ENCODE data around the gene APOBEC3G.
"Not testable (repeated sequence)": the region's sequence is repeated elsewhere in the genome, so short reads cannot be mapped to it uniquely, and the experiment has no call there.

Gene APOBEC3G

GRCh38 chr22:39077026-39077840 is at the start of gene APOBEC3G:
Gene APOBEC3G, plus strand, starts transcription at chr22:39077275. Its CDS starts 87 bp downstream, at chr22:39077362.
- DNase-seq (ENCODE audit: low read depth in 2 of 2) = peak in 1 of 2 donors; percentile 33

GRCh38 chr22:39027717-39028116 is 49.4 kb upstream of the APOBEC3G start:
- DNase-seq (ENCODE audit: low read depth in 2 of 2) = no peak

- no peak for DNase-seq (ENCODE audit: low read depth in 2 of 2)
These were observed 48.8 kb upstream of the APOBEC3G start for GRCh38 chr22:39028281-39028680.

GRCh38 chr22:39029227-39029626 is 47.8 kb upstream of the APOBEC3G start:
- no peak for DNase-seq (ENCODE audit: low read depth in 2 of 2)

GRCh38 chr22:39030705-39031104 is 46.4 kb upstream of the APOBEC3G start:
- no peak for DNase-seq (ENCODE audit: low read depth in 2 of 2)

- not testable (repeated sequence) for DNase-seq (ENCODE audit: low read depth in 2 of 2)
These were observed 45.4 kb upstream of the APOBEC3G start for GRCh38 chr22:39031434-39032295.

GRCh38 chr22:39037071-39037470 is 40.0 kb upstream of the APOBEC3G start:
- not testable (repeated sequence) for DNase-seq (ENCODE audit: low read depth in 2 of 2)

GRCh38 chr22:39039306-39040126 is 37.6 kb upstream of the APOBEC3G start:
- DNase-seq (ENCODE audit: low read depth in 2 of 2) = no peak

GRCh38 chr22:39040155-39040537 is 36.9 kb upstream of the APOBEC3G start:
- not testable (repeated sequence) for DNase-seq (ENCODE audit: low read depth in 2 of 2)

GRCh38 chr22:39040538-39041296 is 36.4 kb upstream of the APOBEC3G start, which contains the start of gene APOBEC3F:
Gene APOBEC3F, plus strand, starts transcription at chr22:39040864. Its CDS starts 97 bp downstream, at chr22:39040961.
- DNase-seq (ENCODE audit: low read depth in 2 of 2) = peak in 1 of 2 donors; percentile 43

- DNase-seq (ENCODE audit: low read depth in 2 of 2) = no peak
These were observed 35.2 kb upstream of the APOBEC3G start for GRCh38 chr22:39041908-39042307.

GRCh38 chr22:39043063-39043462 is 34.0 kb upstream of the APOBEC3G start:
- DNase-seq (ENCODE audit: low read depth in 2 of 2) = not testable (repeated sequence)

GRCh38 chr22:39045136-39045535 is 31.9 kb upstream of the APOBEC3G start:
- DNase-seq (ENCODE audit: low read depth in 2 of 2) = not testable (repeated sequence)

- DNase-seq (ENCODE audit: low read depth in 2 of 2) = not testable (repeated sequence)
These were observed 27.6 kb upstream of the APOBEC3G start for GRCh38 chr22:39049486-39049885.

GRCh38 chr22:39051844-39052495 is 25.1 kb upstream of the APOBEC3G start:
- not testable (repeated sequence) for DNase-seq (ENCODE audit: low read depth in 2 of 2)

GRCh38 chr22:39055658-39056057 is 21.4 kb upstream of the APOBEC3G start:
- DNase-seq (ENCODE audit: low read depth in 2 of 2) = no peak

- not testable (repeated sequence) for DNase-seq (ENCODE audit: low read depth in 2 of 2)
These were observed 15.8 kb upstream of the APOBEC3G start for GRCh38 chr22:39061290-39061689.

- not testable (repeated sequence) for DNase-seq (ENCODE audit: low read depth in 2 of 2)
These were observed 15.1 kb upstream of the APOBEC3G start for GRCh38 chr22:39061951-39062350.

GRCh38 chr22:39063904-39064303 is 13.2 kb upstream of the APOBEC3G start:
- DNase-seq (ENCODE audit: low read depth in 2 of 2) = not testable (repeated sequence)
